NCI-H2171 (cell line): ENCODE results near the gene ALDH1B1.
A peak's percentile ranks its signal among the peaks of the same experiment; 100 is the strongest.

ENCODE experiments used
- DNase-seq: peaks from one replicate; lab custom pipeline; 2025; lab: John Stamatoyannopoulos, UW

The ALDH1B1 gene

GRCh38 chr9:38392235-38393127 is at the start of gene ALDH1B1:
ALDH1B1 (plus strand) TSS chr9:38392702; CDS start chr9:38395749, 3,047 bp downstream.
- DNase-seq: peak; percentile 54

- no peak for DNase-seq
Observed at GRCh38 chr9:38343037-38343436, 49.5 kb upstream of the ALDH1B1 start.

GRCh38 chr9:38343552-38343951 is 49.0 kb upstream of the ALDH1B1 start:
- no peak for DNase-seq

- DNase-seq: no peak
Observed at GRCh38 chr9:38344566-38345324, 47.8 kb upstream of the ALDH1B1 start.

GRCh38 chr9:38345851-38346755 is 46.4 kb upstream of the ALDH1B1 start:
- no peak for DNase-seq

- no peak for DNase-seq
Observed at GRCh38 chr9:38346811-38347210, 45.7 kb upstream of the ALDH1B1 start.

- DNase-seq: no peak
Observed at GRCh38 chr9:38347271-38347671, 45.2 kb upstream of the ALDH1B1 start.

GRCh38 chr9:38347946-38348345 is 44.6 kb upstream of the ALDH1B1 start:
- no peak for DNase-seq

- DNase-seq: no peak
Observed at GRCh38 chr9:38350529-38350928, 42.0 kb upstream of the ALDH1B1 start.

- DNase-seq: no peak
Observed at GRCh38 chr9:38352530-38353328, 39.8 kb upstream of the ALDH1B1 start.

GRCh38 chr9:38355115-38355514 is 37.4 kb upstream of the ALDH1B1 start:
- DNase-seq: no peak

GRCh38 chr9:38355517-38356120 is 36.9 kb upstream of the ALDH1B1 start:
- no peak for DNase-seq

GRCh38 chr9:38356851-38357250 is 35.7 kb upstream of the ALDH1B1 start:
- no peak for DNase-seq

GRCh38 chr9:38357350-38358114 is 35.0 kb upstream of the ALDH1B1 start:
- no peak for DNase-seq

GRCh38 chr9:38358390-38359296 is 33.9 kb upstream of the ALDH1B1 start:
- DNase-seq: no peak

- DNase-seq: no peak
Observed at GRCh38 chr9:38359297-38359653, 33.2 kb upstream of the ALDH1B1 start.

- no peak for DNase-seq
Observed at GRCh38 chr9:38359689-38360385, 32.7 kb upstream of the ALDH1B1 start.

GRCh38 chr9:38360839-38361472 is 31.5 kb upstream of the ALDH1B1 start:
- DNase-seq: no peak
